HL-60 (cell line): ENCODE measurements around the gene AKAP8L.

ENCODE experiments used
- DNase-seq, 2 experiments: peaks; one replicate each; pipeline ENCODE4 v3.0.0-alpha.2; 2010 to 2020; ENCODE audit warnings: low read depth in 1 of 2, low spot score in 1 of 2
- H3K27ac ChIP-seq: fragments of 250-450 bp; sonication (Bioruptor Pico); replicated peaks from 2 replicates; pipeline ENCODE4 v1.5.1; 2020; ENCODE audit warnings: mild to moderate bottlenecking, moderate library complexity
- H3K27me3 ChIP-seq: fragments of 250-450 bp; sonication (Bioruptor Pico); 2 replicates; pipeline ENCODE4 v1.5.1; 2021; ENCODE audit warnings: mild to moderate bottlenecking, moderate library complexity; ENCODE audit not compliant: insufficient read depth, poor library complexity, severe bottlenecking
- H3K4me3 ChIP-seq: replicated peaks from 2 replicates; pipeline ENCODE4 v1.5.1; 2011; ENCODE audit warnings: mild to moderate bottlenecking, control low read depth, low read length; ENCODE audit not compliant: insufficient read depth
- GABPA ChIP-seq: IDR thresholded peaks from 2 replicates; pipeline ENCODE4 v1.6.1; 2012; ENCODE audit warnings: low read depth
- POLR2AphosphoS5 ChIP-seq: IDR thresholded peaks from 2 replicates; pipeline ENCODE4 v1.6.1; 2012; ENCODE audit warnings: low read depth
- SPI1 ChIP-seq: IDR thresholded peaks from 2 replicates; pipeline ENCODE4 v1.6.1; 2012; ENCODE audit warnings: low read depth, mild to moderate bottlenecking, borderline replicate concordance
- TF ChIP-seq, protein P1 (sequence below): IDR thresholded peaks from 2 replicates; pipeline ENCODE4 v1.6.1; 2012; ENCODE audit warnings: low read depth; ENCODE audit not compliant: insufficient replicate concordance
- TF ChIP-seq, protein P2 (sequence below): IDR thresholded peaks from one replicate; pipeline ENCODE4 v1.5.1; 2011; ENCODE audit warnings: low read length, control low read depth, inconsistent platforms; ENCODE audit not compliant: insufficient read depth

The AKAP8L gene

DNA sequence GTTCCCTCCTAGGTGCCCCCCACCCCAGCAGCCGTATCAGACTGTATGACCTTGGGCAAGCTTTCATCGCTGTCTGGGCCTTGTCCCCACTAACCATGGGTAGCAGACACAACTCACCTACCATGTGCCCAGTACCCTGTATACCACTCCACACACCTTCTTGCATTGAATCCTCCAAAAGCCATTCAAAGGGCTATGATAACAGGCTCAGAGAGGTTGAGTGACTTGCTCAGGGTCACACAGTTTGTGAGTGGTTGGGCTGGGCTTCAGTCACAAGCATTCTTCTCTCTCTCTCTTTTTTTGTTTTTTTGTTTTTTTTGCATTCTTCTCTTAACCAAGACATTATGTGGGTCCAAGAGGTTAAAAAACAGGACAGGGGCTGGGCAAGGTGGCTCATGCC is 42.9 kb upstream of the AKAP8L start:
- TF ChIP-seq, protein P1, sequence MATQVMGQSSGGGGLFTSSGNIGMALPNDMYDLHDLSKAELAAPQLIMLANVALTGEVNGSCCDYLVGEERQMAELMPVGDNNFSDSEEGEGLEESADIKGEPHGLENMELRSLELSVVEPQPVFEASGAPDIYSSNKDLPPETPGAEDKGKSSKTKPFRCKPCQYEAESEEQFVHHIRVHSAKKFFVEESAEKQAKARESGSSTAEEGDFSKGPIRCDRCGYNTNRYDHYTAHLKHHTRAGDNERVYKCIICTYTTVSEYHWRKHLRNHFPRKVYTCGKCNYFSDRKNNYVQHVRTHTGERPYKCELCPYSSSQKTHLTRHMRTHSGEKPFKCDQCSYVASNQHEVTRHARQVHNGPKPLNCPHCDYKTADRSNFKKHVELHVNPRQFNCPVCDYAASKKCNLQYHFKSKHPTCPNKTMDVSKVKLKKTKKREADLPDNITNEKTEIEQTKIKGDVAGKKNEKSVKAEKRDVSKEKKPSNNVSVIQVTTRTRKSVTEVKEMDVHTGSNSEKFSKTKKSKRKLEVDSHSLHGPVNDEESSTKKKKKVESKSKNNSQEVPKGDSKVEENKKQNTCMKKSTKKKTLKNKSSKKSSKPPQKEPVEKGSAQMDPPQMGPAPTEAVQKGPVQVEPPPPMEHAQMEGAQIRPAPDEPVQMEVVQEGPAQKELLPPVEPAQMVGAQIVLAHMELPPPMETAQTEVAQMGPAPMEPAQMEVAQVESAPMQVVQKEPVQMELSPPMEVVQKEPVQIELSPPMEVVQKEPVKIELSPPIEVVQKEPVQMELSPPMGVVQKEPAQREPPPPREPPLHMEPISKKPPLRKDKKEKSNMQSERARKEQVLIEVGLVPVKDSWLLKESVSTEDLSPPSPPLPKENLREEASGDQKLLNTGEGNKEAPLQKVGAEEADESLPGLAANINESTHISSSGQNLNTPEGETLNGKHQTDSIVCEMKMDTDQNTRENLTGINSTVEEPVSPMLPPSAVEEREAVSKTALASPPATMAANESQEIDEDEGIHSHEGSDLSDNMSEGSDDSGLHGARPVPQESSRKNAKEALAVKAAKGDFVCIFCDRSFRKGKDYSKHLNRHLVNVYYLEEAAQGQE: no peak
- TF ChIP-seq, protein P2, sequence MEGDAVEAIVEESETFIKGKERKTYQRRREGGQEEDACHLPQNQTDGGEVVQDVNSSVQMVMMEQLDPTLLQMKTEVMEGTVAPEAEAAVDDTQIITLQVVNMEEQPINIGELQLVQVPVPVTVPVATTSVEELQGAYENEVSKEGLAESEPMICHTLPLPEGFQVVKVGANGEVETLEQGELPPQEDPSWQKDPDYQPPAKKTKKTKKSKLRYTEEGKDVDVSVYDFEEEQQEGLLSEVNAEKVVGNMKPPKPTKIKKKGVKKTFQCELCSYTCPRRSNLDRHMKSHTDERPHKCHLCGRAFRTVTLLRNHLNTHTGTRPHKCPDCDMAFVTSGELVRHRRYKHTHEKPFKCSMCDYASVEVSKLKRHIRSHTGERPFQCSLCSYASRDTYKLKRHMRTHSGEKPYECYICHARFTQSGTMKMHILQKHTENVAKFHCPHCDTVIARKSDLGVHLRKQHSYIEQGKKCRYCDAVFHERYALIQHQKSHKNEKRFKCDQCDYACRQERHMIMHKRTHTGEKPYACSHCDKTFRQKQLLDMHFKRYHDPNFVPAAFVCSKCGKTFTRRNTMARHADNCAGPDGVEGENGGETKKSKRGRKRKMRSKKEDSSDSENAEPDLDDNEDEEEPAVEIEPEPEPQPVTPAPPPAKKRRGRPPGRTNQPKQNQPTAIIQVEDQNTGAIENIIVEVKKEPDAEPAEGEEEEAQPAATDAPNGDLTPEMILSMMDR: no peak
- TF ChIP-seq GABPA: no peak
- no peak for TF ChIP-seq SPI1
- no peak for TF ChIP-seq POLR2AphosphoS5
- Histone ChIP-seq H3K27me3 (no peaks in the 10 kb centered on the region), H3K4me3 (no peak overlapping the region), H3K27ac (no peak overlapping the region)
- no peak for DNase-seq

DNA sequence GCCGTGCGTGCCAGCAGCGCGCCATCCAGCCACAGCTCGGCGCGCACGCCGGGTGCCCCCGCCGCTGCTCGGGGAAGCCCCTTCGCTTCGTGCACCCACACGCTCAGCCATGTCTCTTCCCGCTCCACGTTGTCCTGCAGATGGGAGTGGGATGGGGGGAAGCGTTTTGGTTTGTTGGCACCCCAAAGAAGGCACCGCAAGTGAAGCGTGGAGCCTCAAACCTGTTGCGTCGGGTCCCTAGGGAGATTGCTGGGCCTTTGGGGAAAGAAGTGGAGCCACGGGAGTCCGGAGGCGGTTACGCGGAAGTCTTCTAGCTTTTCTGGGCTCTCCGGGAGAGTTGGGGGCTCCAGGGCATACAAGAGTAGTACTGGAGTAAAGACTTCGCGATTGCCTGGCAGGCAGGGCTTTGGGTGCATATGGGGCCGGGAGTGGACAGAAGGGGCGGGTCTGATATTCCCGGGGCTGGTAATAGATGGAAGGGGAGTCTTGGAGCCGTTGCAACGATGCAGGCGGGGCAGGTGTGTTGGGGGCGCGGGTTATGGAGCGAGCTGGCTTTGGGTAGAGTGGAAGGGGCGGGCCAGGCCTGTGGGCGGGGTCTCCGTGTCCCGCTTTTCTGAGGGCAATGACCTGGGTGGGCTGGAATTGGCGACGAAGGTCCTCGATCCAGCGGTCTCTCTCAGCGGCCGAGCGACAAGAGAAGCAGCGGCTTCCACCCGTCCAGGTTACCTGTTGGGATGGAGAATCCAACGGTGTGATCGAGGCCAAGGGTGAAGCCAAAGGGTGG is 39.1 kb upstream of the AKAP8L start:
- Histone ChIP-seq H3K27me3 (no peaks in the 10 kb centered on the region), H3K4me3 (no peak overlapping the region), H3K27ac (no peak overlapping the region)
- no peak for DNase-seq
- TF ChIP-seq SPI1 (no peak), GABPA (no peak), POLR2AphosphoS5 (no peak)
- TF ChIP-seq, protein P1: no peak
- TF ChIP-seq, protein P2: no peak

DNA sequence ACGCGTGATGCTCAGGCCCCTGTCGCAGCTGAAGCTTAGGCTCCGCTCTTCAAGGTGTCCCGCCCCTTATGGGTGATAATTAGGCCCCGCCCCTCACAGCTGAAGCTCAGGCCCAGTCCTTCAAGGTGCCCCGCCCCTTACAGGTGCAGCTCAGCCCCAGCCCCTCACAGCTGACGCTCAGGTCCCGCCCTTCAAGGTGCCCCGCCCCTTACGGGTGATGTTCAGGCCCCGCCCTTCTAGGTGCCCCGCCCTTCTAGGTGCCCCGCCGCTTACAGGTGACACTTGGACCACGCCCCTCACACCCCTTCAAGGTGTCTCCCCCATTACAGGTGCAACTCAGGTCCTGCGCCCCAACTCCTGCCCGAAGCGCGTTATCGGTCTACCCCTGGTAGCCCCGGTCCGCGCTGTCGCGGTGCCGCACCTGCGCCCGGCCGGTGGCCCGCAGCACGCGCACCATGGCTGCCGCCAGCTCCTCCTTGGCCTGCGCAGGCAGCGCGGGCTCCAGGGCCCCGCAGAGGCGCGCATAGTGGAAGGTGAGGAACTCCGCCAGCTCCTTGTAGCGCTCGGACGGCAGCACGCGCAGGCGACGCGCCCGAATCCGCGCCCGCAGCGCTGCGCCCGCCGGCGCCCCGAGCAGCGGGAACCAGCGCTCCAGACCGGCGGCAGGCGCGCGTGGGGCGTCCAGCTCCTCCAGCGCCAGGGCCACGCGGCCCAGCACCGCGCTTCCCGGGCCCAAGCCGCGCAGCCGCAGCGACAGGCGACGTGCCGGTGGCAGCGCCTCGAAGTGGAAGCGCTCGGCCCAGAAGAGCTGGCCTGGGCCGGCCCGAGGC is 38.3 kb upstream of the AKAP8L start:
- Histone ChIP-seq H3K27ac (no peak overlapping the region), H3K4me3 (no peak overlapping the region), H3K27me3 (no peaks in the 10 kb centered on the region)
- DNase-seq: no peak
- no peak for TF ChIP-seq SPI1
- TF ChIP-seq POLR2AphosphoS5: no peak
- TF ChIP-seq, protein P2: no peak
- TF ChIP-seq, protein P1: no peak
- TF ChIP-seq GABPA: no peak
